GM12801 (cell line): ENCODE results near the gene CAV1.

Experiments
- TF ChIP-seq, protein P1 (sequence below): IDR thresholded peaks from one replicate; pipeline ENCODE4 v1.5.1; 2011; ENCODE audit warnings: control low read depth; ENCODE audit not compliant: insufficient read length; ENCODE audit errors: extremely low read depth

The CAV1 gene

DNA sequence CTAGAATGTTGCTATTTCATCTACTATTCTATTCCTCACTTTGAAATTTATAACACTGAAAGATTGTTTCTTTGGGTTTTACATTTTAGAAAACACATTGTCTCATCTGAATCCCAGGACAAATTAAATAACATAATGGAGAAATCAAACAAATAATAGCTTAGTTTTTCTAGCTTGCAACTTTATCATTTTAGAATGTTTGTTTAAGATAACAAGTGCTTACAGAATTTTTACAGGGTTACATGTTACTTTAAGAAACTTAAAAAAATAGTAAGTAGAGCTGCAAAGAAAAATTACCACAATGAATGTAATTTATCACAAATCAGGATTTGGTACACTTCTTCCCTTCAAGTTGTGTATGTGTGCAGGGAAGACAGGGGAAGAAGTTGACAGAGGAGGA, 14.0 kb upstream of the CAV1 start:
- TF ChIP-seq, protein P1, sequence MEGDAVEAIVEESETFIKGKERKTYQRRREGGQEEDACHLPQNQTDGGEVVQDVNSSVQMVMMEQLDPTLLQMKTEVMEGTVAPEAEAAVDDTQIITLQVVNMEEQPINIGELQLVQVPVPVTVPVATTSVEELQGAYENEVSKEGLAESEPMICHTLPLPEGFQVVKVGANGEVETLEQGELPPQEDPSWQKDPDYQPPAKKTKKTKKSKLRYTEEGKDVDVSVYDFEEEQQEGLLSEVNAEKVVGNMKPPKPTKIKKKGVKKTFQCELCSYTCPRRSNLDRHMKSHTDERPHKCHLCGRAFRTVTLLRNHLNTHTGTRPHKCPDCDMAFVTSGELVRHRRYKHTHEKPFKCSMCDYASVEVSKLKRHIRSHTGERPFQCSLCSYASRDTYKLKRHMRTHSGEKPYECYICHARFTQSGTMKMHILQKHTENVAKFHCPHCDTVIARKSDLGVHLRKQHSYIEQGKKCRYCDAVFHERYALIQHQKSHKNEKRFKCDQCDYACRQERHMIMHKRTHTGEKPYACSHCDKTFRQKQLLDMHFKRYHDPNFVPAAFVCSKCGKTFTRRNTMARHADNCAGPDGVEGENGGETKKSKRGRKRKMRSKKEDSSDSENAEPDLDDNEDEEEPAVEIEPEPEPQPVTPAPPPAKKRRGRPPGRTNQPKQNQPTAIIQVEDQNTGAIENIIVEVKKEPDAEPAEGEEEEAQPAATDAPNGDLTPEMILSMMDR = no peak

DNA sequence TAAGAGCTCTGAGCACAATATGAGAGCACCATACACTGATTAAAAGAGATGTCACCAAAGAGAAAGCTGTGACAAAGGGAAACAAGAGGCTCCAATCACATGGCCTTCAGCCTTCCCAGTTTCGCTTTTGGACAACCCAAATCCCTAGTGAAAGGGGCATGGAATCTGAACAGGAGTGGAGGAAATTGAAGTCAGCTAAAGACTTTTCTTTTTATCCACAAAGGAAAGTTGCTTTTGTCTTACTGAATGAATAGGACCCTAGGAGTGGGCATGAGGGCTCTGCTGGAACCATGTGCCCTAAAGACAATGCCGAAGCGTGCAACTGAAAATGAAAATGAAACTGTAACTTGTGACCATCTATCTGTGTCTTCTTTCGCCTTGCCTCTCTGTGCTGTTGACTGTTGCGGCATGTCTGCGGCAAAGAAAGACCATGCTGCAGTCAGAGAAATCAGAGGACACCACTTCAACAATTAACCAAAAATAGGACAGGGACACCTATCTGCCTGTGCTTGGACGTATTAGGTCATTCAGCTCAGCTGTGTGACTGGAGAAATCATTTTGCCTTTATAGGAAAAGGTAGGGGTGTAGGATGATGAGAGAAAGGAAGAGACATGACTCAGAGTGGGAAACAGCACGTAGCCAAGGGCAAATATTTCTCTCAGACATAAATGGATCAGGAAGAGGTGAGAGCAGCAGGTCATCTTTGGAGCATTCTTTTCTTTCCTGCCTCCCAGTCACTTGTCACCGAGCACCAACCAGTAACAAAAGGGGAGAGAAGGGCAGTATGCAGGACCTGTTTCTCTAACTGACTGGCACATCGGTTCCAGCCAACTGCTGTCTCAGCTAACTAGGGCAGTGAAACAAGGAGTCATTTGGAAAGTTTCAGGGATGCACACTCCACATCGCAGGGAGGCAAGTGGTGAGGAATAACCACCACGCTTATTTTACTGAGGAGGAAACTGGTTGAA, 13.0 kb upstream of the CAV1 start:
- TF ChIP-seq, protein P1 = no peak

DNA sequence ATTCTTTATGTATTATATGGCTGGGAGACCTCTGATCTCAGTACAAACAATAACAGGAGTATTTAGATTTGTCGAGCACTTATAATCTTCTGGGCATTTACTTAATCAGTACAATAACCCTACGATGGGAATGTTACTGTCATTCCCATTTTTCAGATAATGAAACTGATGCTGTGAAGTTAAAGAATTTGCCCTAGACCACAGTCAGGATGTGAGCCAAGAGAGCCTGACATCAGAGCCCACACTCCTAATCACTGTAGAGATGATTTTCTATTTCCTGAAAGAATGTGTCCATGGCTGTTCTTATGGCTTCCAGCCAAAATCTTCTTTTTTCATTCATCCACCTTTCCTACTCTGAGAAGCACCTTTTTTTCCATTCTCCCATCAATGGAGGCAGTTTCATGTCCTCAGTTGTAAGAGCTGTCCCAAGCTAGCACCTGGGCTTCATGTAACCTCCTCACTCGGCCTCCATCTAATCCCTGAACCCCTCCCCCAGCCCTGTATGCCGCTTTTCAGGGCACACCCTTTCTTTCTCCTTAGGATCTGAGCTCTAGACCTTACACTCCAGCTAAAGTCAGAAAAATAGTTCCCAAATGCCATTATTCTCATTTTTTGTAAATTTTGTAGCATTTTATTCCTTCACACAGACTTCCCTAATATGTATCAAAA, 12.2 kb upstream of the CAV1 start:
- TF ChIP-seq, protein P1 = no peak

DNA sequence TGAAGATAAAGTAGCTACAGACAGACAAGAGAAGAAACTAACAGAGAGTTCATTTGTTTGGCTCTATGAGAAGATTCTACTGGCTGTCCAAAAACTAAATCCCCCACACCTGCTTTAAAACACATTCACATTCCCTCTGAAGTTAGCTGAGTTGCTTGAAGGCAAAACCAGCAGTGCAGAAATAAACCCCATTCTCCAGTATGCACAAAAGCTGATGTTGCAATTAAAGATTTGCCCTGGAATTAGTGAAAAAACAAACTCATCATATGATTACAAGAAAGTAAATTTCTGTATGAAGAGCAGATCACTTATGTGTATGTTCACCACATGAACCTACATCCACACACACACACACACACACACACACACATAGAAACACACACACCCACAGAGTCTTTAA, 9.3 kb upstream of the CAV1 start:
- TF ChIP-seq, protein P1 = no peak

DNA sequence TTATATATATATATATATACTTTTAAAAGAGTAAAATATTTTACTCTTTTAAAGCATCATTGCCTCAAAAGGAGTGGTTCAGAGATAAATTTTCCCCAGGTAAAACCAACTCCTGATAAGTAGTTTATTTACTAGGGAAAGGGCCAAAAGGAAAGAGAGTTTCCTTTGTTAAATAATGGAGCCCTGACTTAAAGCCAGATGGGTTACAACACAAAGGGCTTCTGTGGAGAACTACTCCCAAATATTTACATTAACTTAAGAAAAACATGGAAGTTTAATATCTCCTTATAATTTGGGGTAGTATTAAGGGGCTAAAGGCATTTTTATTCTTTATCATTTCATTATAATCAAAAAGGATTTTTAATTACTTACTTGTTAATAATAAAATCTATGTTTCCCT, 8.5 kb upstream of the CAV1 start:
- TF ChIP-seq, protein P1 = no peak

DNA sequence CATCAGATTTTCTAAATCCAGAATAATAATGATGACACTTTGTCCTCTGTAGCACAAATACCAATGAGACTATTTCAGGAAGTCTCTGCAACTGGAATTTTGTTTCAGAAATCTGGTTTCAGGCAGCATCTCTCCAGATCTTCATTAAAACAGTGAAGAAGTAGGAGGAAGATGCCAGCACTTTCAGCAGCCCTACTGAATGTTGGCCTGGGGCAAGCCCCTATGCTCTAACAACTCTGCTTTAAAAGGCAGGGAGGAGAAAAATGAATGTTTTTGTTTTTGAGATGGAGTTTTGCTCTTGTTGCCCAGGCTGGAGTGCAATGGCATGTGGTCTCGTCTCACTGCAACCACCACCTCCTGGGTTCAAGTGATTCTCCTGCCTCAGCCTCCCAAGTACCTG, 7.2 kb upstream of the CAV1 start:
- TF ChIP-seq, protein P1 = no peak

DNA sequence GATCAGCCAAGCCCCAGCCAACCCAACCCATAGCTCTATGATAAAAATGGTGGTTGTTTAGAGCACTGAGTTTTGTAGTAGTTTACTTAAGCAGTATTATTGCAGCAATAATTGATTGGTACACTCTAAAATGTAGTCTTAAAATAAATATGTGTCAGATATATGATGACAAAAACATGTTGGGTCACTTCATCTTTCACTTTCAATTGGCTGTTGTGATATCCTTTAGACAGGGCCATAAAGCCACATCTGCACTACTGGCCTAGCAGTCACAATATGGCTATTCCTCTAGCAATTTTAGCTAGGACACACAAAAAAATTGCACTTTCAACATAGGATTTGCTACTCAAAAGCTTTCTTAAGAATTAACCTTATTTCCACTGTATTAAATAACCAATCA, 5.9 kb upstream of the CAV1 start:
- TF ChIP-seq, protein P1 = no peak
